Endothelial cell of umbilical vein (primary cell): Measurements from ENCODE around the gene MTPN.

Experiments used
- CTCF ChIP-seq, 2 donors: IDR thresholded peaks; 1 replicate in 1 of 2; 2 replicates in 1 of 2; pipeline ENCODE4 v1.5.1; 2011; ENCODE audit warnings: low read length in 2 of 2, mild to moderate bottlenecking in 2 of 2, moderate library complexity in 2 of 2, control low read depth in 1 of 2, inconsistent platforms in 1 of 2, low read depth in 1 of 2; ENCODE audit not compliant: insufficient read depth in 1 of 2; ENCODE audit errors: extremely low read depth in 1 of 2
- EZH2 ChIP-seq: IDR thresholded peaks from 2 replicates; pipeline ENCODE4 v1.6.1; 2012; ENCODE audit warnings: borderline replicate concordance, low read depth, mild to moderate bottlenecking, moderate library complexity, low read length, inconsistent platforms; ENCODE audit not compliant: severe bottlenecking
- GATA2 ChIP-seq: IDR thresholded peaks from 2 replicates; pipeline ENCODE4 v1.7.0; 2011; ENCODE audit warnings: low read depth, mild to moderate bottlenecking, moderate library complexity, mixed read lengths, low read length; ENCODE audit not compliant: insufficient read length, insufficient read depth
- JUN ChIP-seq: IDR thresholded peaks from 2 replicates; pipeline ENCODE4 v1.6.1; 2011; ENCODE audit warnings: borderline replicate concordance, low read depth; ENCODE audit not compliant: insufficient read length, insufficient read depth
- POLR2A ChIP-seq: IDR thresholded peaks from 2 replicates; pipeline ENCODE4 v1.6.1; 2012; ENCODE audit warnings: low read depth, mild to moderate bottlenecking, control low read depth, low read length
- POLR2AphosphoS5 ChIP-seq: IDR thresholded peaks from 2 replicates; pipeline ENCODE4 v1.6.1; 2012; ENCODE audit warnings: low read depth, mild to moderate bottlenecking, control low read depth, low read length, moderate library complexity; ENCODE audit not compliant: insufficient read depth
- TF ChIP-seq, protein P1 (sequence below): IDR thresholded peaks from 2 replicates; pipeline ENCODE4 v1.6.1; 2011; ENCODE audit not compliant: insufficient read depth, insufficient read length

- no peak for TF ChIP-seq EZH2
- no peak for TF ChIP-seq JUN
- TF ChIP-seq, protein P1, sequence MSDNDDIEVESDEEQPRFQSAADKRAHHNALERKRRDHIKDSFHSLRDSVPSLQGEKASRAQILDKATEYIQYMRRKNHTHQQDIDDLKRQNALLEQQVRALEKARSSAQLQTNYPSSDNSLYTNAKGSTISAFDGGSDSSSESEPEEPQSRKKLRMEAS = no peak
- TF ChIP-seq POLR2A = no peak
- TF ChIP-seq CTCF (IDR thresholded peaks at IDR 0.05; ENCODE audit: extremely low read depth in 1 of 2, insufficient read depth in 1 of 2, low read depth in 1 of 2, low read length in 2 of 2) = no peak
- no peak for TF ChIP-seq POLR2AphosphoS5
- no peak for TF ChIP-seq GATA2
Measured at GRCh38 chr7:136014659-136015058, 37.5 kb upstream of the MTPN start.
